Thyroid gland (tissue), 4 donors: ENCODE data around the gene ACAP2.

Experiments used
- CTCF ChIP-seq, 6 experiments: fragments of 200-600 bp in 3 of 6; fragments of 450-650 bp in 3 of 6; sonication (generic) in 3 of 6; IDR thresholded peaks; one replicate each; pipeline ENCODE4 v1.5.1; 2016 to 2019; ENCODE audit warnings: antibody characterized with exemption in 6 of 6, mild to moderate bottlenecking in 2 of 6, inconsistent platforms in 1 of 6, moderate library complexity in 1 of 6
- POLR2A ChIP-seq, 2 donors: fragments of 450-650 bp; IDR thresholded peaks; one replicate each; pipeline ENCODE4 v1.6.1; 2017; ENCODE audit warnings: antibody characterized with exemption in 2 of 2, mild to moderate bottlenecking in 2 of 2, moderate library complexity in 1 of 2

GRCh38 chr3:195254454-195255175 is 188.2 kb downstream of the ACAP2 start:
- TF ChIP-seq CTCF (IDR thresholded peaks at IDR 0.05) (no peak), POLR2A (IDR thresholded peaks at IDR 0.05) (no peak)
